Activated naive CD4-positive, alpha-beta T cell treated with anti-CD3 and anti-CD28 coated beads for 36 hours (primary cell): ENCODE results near the gene FBRSL1. TPM values are rescaled to one million over a fixed set of nuclear protein-coding genes. Genes with fewer than 3 reads are reported as not detected.

Experiments
- CTCF ChIA-PET: fragments of 350-600 bp; sonication (Branson Sonifier 250); formaldehyde crosslinking; loops from one replicate; lab custom pipeline; 2021; ENCODE audit warnings: antibody characterized with exemption; lab: Charles Lee
- DNase-seq: peaks from one replicate; pipeline ENCODE4 v3.0.0-alpha.2; 2020
- H3K27ac Mint-ChIP-seq: one replicate; pipeline ENCODE4 v1.8.0; 2021; ENCODE audit warnings: mild to moderate bottlenecking, mixed read lengths
- H3K27me3 Mint-ChIP-seq: one replicate; pipeline ENCODE4 v1.8.0; 2021; ENCODE audit warnings: low read depth, mixed read lengths
- H3K36me3 Mint-ChIP-seq: one replicate; pipeline ENCODE4 v1.8.0; 2021; ENCODE audit warnings: low read depth, mixed read lengths
- H3K4me1 Mint-ChIP-seq: one replicate; pipeline ENCODE4 v1.8.0; 2021; ENCODE audit warnings: low read depth, mixed read lengths
- H3K4me3 Mint-ChIP-seq: one replicate; pipeline ENCODE4 v1.8.0; 2021; ENCODE audit warnings: mild to moderate bottlenecking, moderate library complexity, mixed read lengths
- H3K9me3 Mint-ChIP-seq: one replicate; pipeline ENCODE4 v1.8.0; 2021; ENCODE audit warnings: mixed read lengths
- intact Hi-C: fragments of 100-400 bp; cut with micrococcal nuclease; formaldehyde crosslinking; loops from one replicate; pipeline ENCODE4 v1.15.1; 2023
- total RNA-seq, 2 experiments: library from RNA; stranded (reverse); gene quantifications; one replicate each; pipeline ENCODE4 v1.2.3, GENCODE V29; 2021

Gene FBRSL1
- total RNA-seq, 2 experiments from 2014 or later = 35.1 to 36.3 TPM

- peak overlapping the region; percentile 56 for H3K27ac Mint-ChIP-seq
- intact Hi-C loops = loop anchor here (1.0 kb wide), 1 partner anchor 15 kb away; no protein-coding TSS in a partner anchor
- H3K36me3 Mint-ChIP-seq = peaks cover 2% of the 10 kb centered on the region
- H3K4me1 Mint-ChIP-seq = peaks cover 50% of the 10 kb centered on the region
- H3K27me3 Mint-ChIP-seq = no peaks in the 10 kb centered on the region
- CTCF ChIA-PET = interaction anchor here (0.6 to 1.3 kb wide), 4 partner anchors 14 to 625 kb away, joined by 3 to 6 read pairs (median 3); no protein-coding TSS in a partner anchor
- peak; percentile 85 for DNase-seq
- H3K4me3 Mint-ChIP-seq = peak overlapping the region; percentile 54
- no peaks in the 10 kb centered on the region for H3K9me3 Mint-ChIP-seq
These were observed 16.6 kb downstream of the FBRSL1 start for GRCh38 chr12:132506328-132507160.

- Mint-ChIP-seq H3K4me3 (no peak overlapping the region), H3K27ac (no peak overlapping the region), H3K4me1 (peaks cover 45% of the 10 kb centered on the region), H3K9me3 (no peaks in the 10 kb centered on the region), H3K36me3 (peaks cover 2% of the 10 kb centered on the region), H3K27me3 (no peaks in the 10 kb centered on the region)
- CTCF ChIA-PET = interaction anchor here (0.7 to 1.0 kb wide), 2 partner anchors 13 to 21 kb away, joined by 3 read pairs; no protein-coding TSS in a partner anchor
- intact Hi-C loops = no loop called here
- no peak for DNase-seq
These were observed 17.2 kb downstream of the FBRSL1 start for GRCh38 chr12:132507161-132507538.

- CTCF ChIA-PET = no interaction called here
- no peaks in the 10 kb centered on the region for H3K9me3 Mint-ChIP-seq
- H3K4me1 Mint-ChIP-seq = peaks cover 42% of the 10 kb centered on the region
- no peak for DNase-seq
- H3K27ac Mint-ChIP-seq = no peak overlapping the region
- no peak overlapping the region for H3K4me3 Mint-ChIP-seq
- H3K27me3 Mint-ChIP-seq = no peaks in the 10 kb centered on the region
- intact Hi-C loops = no loop called here
- H3K36me3 Mint-ChIP-seq = peaks cover 2% of the 10 kb centered on the region
These were observed 17.9 kb downstream of the FBRSL1 start for GRCh38 chr12:132507656-132508490.

- Mint-ChIP-seq H3K27ac (no peak overlapping the region), H3K9me3 (no peaks in the 10 kb centered on the region), H3K27me3 (no peaks in the 10 kb centered on the region), H3K4me3 (no peak overlapping the region), H3K4me1 (peaks cover 37% of the 10 kb centered on the region), H3K36me3 (peaks cover 3% of the 10 kb centered on the region)
- CTCF ChIA-PET = interaction anchor here (0.5 kb wide), 1 partner anchor 355 kb away, joined by 4 read pairs; no protein-coding TSS in a partner anchor
- no peak for DNase-seq
- intact Hi-C loops = no loop called here
These were observed 18.5 kb downstream of the FBRSL1 start for GRCh38 chr12:132508491-132508740.

- Mint-ChIP-seq H3K4me1 (peaks cover 31% of the 10 kb centered on the region), H3K27ac (no peak overlapping the region), H3K4me3 (no peak overlapping the region), H3K27me3 (no peaks in the 10 kb centered on the region), H3K36me3 (peaks cover 3% of the 10 kb centered on the region), H3K9me3 (no peaks in the 10 kb centered on the region)
- intact Hi-C loops = no loop called here
- DNase-seq = no peak
- CTCF ChIA-PET = interaction anchor here (0.5 kb wide), 1 partner anchor 355 kb away, joined by 4 read pairs; no protein-coding TSS in a partner anchor
These were observed 19.1 kb downstream of the FBRSL1 start for GRCh38 chr12:132508860-132509732.

GRCh38 chr12:132510111-132510724 is 20.3 kb downstream of the FBRSL1 start:
- no peaks in the 10 kb centered on the region for H3K27me3 Mint-ChIP-seq
- H3K36me3 Mint-ChIP-seq = peaks cover 6% of the 10 kb centered on the region
- H3K9me3 Mint-ChIP-seq = no peaks in the 10 kb centered on the region
- H3K4me3 Mint-ChIP-seq = no peak overlapping the region
- CTCF ChIA-PET = no interaction called here
- no peak overlapping the region for H3K27ac Mint-ChIP-seq
- intact Hi-C loops = no loop called here
- DNase-seq = no peak
- peaks cover 22% of the 10 kb centered on the region for H3K4me1 Mint-ChIP-seq

GRCh38 chr12:132510746-132511477 is 21.0 kb downstream of the FBRSL1 start:
- DNase-seq = no peak
- Mint-ChIP-seq H3K9me3 (no peaks in the 10 kb centered on the region), H3K27ac (no peak overlapping the region), H3K4me3 (no peak overlapping the region), H3K4me1 (peaks cover 16% of the 10 kb centered on the region), H3K27me3 (no peaks in the 10 kb centered on the region), H3K36me3 (peaks cover 7% of the 10 kb centered on the region)
- intact Hi-C loops = no loop called here
- CTCF ChIA-PET = no interaction called here

- no peaks in the 10 kb centered on the region for H3K27me3 Mint-ChIP-seq
- CTCF ChIA-PET = no interaction called here
- H3K4me1 Mint-ChIP-seq = peaks cover 9% of the 10 kb centered on the region
- no peaks in the 10 kb centered on the region for H3K9me3 Mint-ChIP-seq
- no peak overlapping the region for H3K4me3 Mint-ChIP-seq
- no peak overlapping the region for H3K27ac Mint-ChIP-seq
- intact Hi-C loops = no loop called here
- peaks cover 9% of the 10 kb centered on the region for H3K36me3 Mint-ChIP-seq
- no peak for DNase-seq
These were observed 21.7 kb downstream of the FBRSL1 start for GRCh38 chr12:132511516-132512196.

- Mint-ChIP-seq H3K27ac (no peak overlapping the region), H3K4me3 (no peak overlapping the region)
These were observed 22.5 kb downstream of the FBRSL1 start for GRCh38 chr12:132512197-132513069.

GRCh38 chr12:132513070-132513398 is 23.1 kb downstream of the FBRSL1 start:
- intact Hi-C loops = no loop called here
- no peak overlapping the region for H3K27ac Mint-ChIP-seq
- CTCF ChIA-PET = no interaction called here
- peaks cover under 1% of the 10 kb centered on the region for H3K9me3 Mint-ChIP-seq
- no peak overlapping the region for H3K4me3 Mint-ChIP-seq
- no peaks in the 10 kb centered on the region for H3K27me3 Mint-ChIP-seq
- H3K4me1 Mint-ChIP-seq = no peaks in the 10 kb centered on the region
- peaks cover 13% of the 10 kb centered on the region for H3K36me3 Mint-ChIP-seq
- no peak for DNase-seq

More at GRCh38 chr12:132512197-132513069, 22.5 kb downstream of the FBRSL1 start:
- Mint-ChIP-seq H3K4me1 (peaks cover 3% of the 10 kb centered on the region), H3K9me3 (no peaks in the 10 kb centered on the region), H3K27me3 (no peaks in the 10 kb centered on the region), H3K36me3 (peaks cover 10% of the 10 kb centered on the region)
- intact Hi-C loops = no loop called here
- CTCF ChIA-PET = interaction anchor here (0.6 kb wide), 1 partner anchor 15 kb away, joined by 4 read pairs; no protein-coding TSS in a partner anchor
- DNase-seq = no peak
